Prostate gland (tissue), 2 donors: ENCODE measurements around the gene COL24A1. TPM values are rescaled to one million over a fixed set of nuclear protein-coding genes. Genes with fewer than 3 reads are reported as not detected.

ENCODE experiments used
- DNase-seq: peaks from one replicate; pipeline ENCODE4 v3.0.0-alpha.2; 2019; ENCODE audit warnings: low spot score
- H3K27ac ChIP-seq, 2 donors: fragments of 200-600 bp; sonication (generic); 2 replicates each; pipeline ENCODE4 v1.5.1; 2017 to 2019
- H3K27me3 ChIP-seq: fragments of 200-600 bp; sonication (generic); replicated peaks from 2 replicates; pipeline ENCODE4 v1.5.1; 2019; ENCODE audit not compliant: insufficient read depth
- H3K36me3 ChIP-seq, 2 donors: fragments of 200-600 bp; sonication (generic); 1 replicate in 1 of 2; 2 replicates in 1 of 2; pipeline versions ENCODE4 v1.5.1 to v1.8.1; 2017 to 2019
- H3K4me1 ChIP-seq: fragments of 200-600 bp; sonication (generic); replicated peaks from 2 replicates; pipeline ENCODE4 v1.5.1; 2019
- H3K4me3 ChIP-seq, 2 donors: fragments of 200-600 bp; sonication (generic); 2 replicates each; pipeline ENCODE4 v1.5.1; 2017 to 2019
- H3K9me3 ChIP-seq: fragments of 200-600 bp; sonication (generic); 2 replicates; pipeline ENCODE4 v1.5.1; 2017
- CTCF ChIP-seq, 4 experiments: fragments of 200-600 bp in 2 of 4; fragments of 450-650 bp in 2 of 4; sonication (generic) in 2 of 4; IDR thresholded peaks; 1 replicate in 3 of 4; 2 replicates in 1 of 4; pipeline ENCODE4 v1.5.1; 2016 to 2019; ENCODE audit warnings: antibody characterized with exemption in 4 of 4, mild to moderate bottlenecking in 2 of 4, moderate library complexity in 2 of 4
- POLR2A ChIP-seq: fragments of 450-650 bp; IDR thresholded peaks from one replicate; pipeline ENCODE4 v1.6.1; 2016; ENCODE audit warnings: antibody characterized with exemption, mild to moderate bottlenecking
- POLR2AphosphoS5 ChIP-seq: sonication (generic); formaldehyde crosslinking; IDR thresholded peaks from one replicate; pipeline ENCODE4 v1.6.1; 2017; ENCODE audit warnings: antibody characterized with exemption
- WGBS: methylation state at CpG from one replicate; pipeline ENCODE4 v1.1.5; 2018; 5-methylcytosine and 5-hydroxymethylcytosine counted together
- intact Hi-C: fragments of 100-400 bp; cut with DNase I; formaldehyde crosslinking; loops from one replicate; pipeline ENCODE4 v1.14.2; 2022
- total RNA-seq, 2 donors: library from RNA; depleted of rRNA; stranded (reverse); fragments of >200 nt; gene quantifications; one replicate each; pipeline ENCODE4 v1.1.0, GENCODE V29; 2016

The COL24A1 gene
- total RNA-seq, 2 donors from 2014 or later = 0.28 to 0.32 TPM

- intact Hi-C loops = no loop called here
- Histone ChIP-seq H3K36me3 (no peaks in the 10 kb centered on the region), H3K27me3 (no peaks in the 10 kb centered on the region), H3K27ac (no peak overlapping the region), H3K9me3 (no peaks in the 10 kb centered on the region), H3K4me1 (no peaks in the 10 kb centered on the region), H3K4me3 (no peak overlapping the region)
- no peak for TF ChIP-seq CTCF (IDR thresholded peaks at IDR 0.05)
- TF ChIP-seq POLR2AphosphoS5 = no peak
- no peak for TF ChIP-seq POLR2A
- 34% methylated on average over 3 of the region's 3 CpGs for WGBS
- DNase-seq = no peak
Observed at GRCh38 chr1:86062453-86062852, 94.1 kb downstream of the COL24A1 start.

GRCh38 chr1:86061551-86061990 is 95.0 kb downstream of the COL24A1 start:
- Histone ChIP-seq H3K4me3 (no peak overlapping the region), H3K27ac (no peak overlapping the region), H3K4me1 (no peaks in the 10 kb centered on the region), H3K9me3 (no peaks in the 10 kb centered on the region), H3K27me3 (no peaks in the 10 kb centered on the region), H3K36me3 (no peaks in the 10 kb centered on the region)
- intact Hi-C loops = no loop called here
- TF ChIP-seq POLR2A (no peak), CTCF (IDR thresholded peaks at IDR 0.05) (no peak), POLR2AphosphoS5 (no peak)
- DNase-seq = no peak
- 64% methylated on average over 2 of the region's 2 CpGs for WGBS

GRCh38 chr1:86054396-86054795 is 102.2 kb downstream of the COL24A1 start:
- H3K27ac ChIP-seq = no peak overlapping the region
- DNase-seq = no peak
- TF ChIP-seq CTCF (IDR thresholded peaks at IDR 0.05) (no peak), POLR2AphosphoS5 (no peak), POLR2A (no peak)
- no peaks in the 10 kb centered on the region for H3K9me3 ChIP-seq
- no peaks in the 10 kb centered on the region for H3K27me3 ChIP-seq
- intact Hi-C loops = no loop called here
- no peak overlapping the region for H3K4me3 ChIP-seq
- no peaks in the 10 kb centered on the region for H3K36me3 ChIP-seq
- H3K4me1 ChIP-seq = no peaks in the 10 kb centered on the region
- WGBS = 92% methylated on average over 2 of the region's 2 CpGs

GRCh38 chr1:86052948-86053698 is 103.4 kb downstream of the COL24A1 start:
- Histone ChIP-seq H3K9me3 (no peaks in the 10 kb centered on the region), H3K4me3 (no peak overlapping the region), H3K4me1 (no peaks in the 10 kb centered on the region), H3K27me3 (no peaks in the 10 kb centered on the region), H3K27ac (no peak overlapping the region), H3K36me3 (no peaks in the 10 kb centered on the region)
- intact Hi-C loops = no loop called here
- TF ChIP-seq POLR2A (no peak), CTCF (IDR thresholded peaks at IDR 0.05) (no peak), POLR2AphosphoS5 (no peak)
- DNase-seq = no peak
- WGBS = 88% methylated on average over 2 of the region's 2 CpGs

- 80% methylated on average over 1 of the region's 1 CpG for WGBS
Observed at GRCh38 chr1:86035101-86035500, 121.5 kb downstream of the COL24A1 start.

More at GRCh38 chr1:86035101-86035500, 121.5 kb downstream of the COL24A1 start:
- Histone ChIP-seq H3K4me1 (no peaks in the 10 kb centered on the region), H3K36me3 (no peaks in the 10 kb centered on the region), H3K27ac (no peak overlapping the region), H3K27me3 (no peaks in the 10 kb centered on the region), H3K4me3 (no peak overlapping the region), H3K9me3 (no peaks in the 10 kb centered on the region)
- DNase-seq = no peak
- TF ChIP-seq CTCF (IDR thresholded peaks at IDR 0.05) = no peak
- no peak for TF ChIP-seq POLR2AphosphoS5
- TF ChIP-seq POLR2A = no peak
- intact Hi-C loops = no loop called here
